Suppressor macrophage (primary cell): ENCODE results near the gene MRPL44.

Source experiments
- DNase-seq, 4 experiments: peaks; one replicate each; pipeline ENCODE4 v3.0.0-alpha.2; 2020 to 2022

MRPL44 gene

GRCh38 chr2:223936862-223937326 is 20.4 kb upstream of the MRPL44 start:
- no peak for DNase-seq

- DNase-seq = no peak
Measured at GRCh38 chr2:223937535-223937934, 19.7 kb upstream of the MRPL44 start.

GRCh38 chr2:223939438-223939837 is 17.8 kb upstream of the MRPL44 start:
- peak; percentile 55 to 87 (median 73) for DNase-seq

GRCh38 chr2:223941579-223942277 is 15.5 kb upstream of the MRPL44 start:
- DNase-seq = no peak

- no peak for DNase-seq
Measured at GRCh38 chr2:223943135-223943534, 14.1 kb upstream of the MRPL44 start.

GRCh38 chr2:223943561-223944008 is 13.7 kb upstream of the MRPL44 start:
- DNase-seq = peak; percentile 66 to 82 (median 78)

GRCh38 chr2:223944166-223944702 is 13.0 kb upstream of the MRPL44 start:
- peak; percentile 11 to 52 (median 33) for DNase-seq

GRCh38 chr2:223944703-223945531 is 12.3 kb upstream of the MRPL44 start, which contains the start of gene WDFY1:
Gene WDFY1 (minus strand): TSS chr2:223945335. CDS start chr2:223945284, 51 bp downstream.
- peak; percentile 91 to 97 (median 94) for DNase-seq

- DNase-seq = no peak
Measured at GRCh38 chr2:223945755-223946154, 11.5 kb upstream of the MRPL44 start.

- no peak for DNase-seq
Measured at GRCh38 chr2:223947711-223948205, 9.5 kb upstream of the MRPL44 start.

GRCh38 chr2:223949241-223949840 is 7.9 kb upstream of the MRPL44 start:
- no peak for DNase-seq

GRCh38 chr2:223950448-223951347 is 6.6 kb upstream of the MRPL44 start:
- no peak for DNase-seq

GRCh38 chr2:223952280-223952968 is 4.8 kb upstream of the MRPL44 start:
- DNase-seq = no peak

GRCh38 chr2:223954401-223954800 is 2.9 kb upstream of the MRPL44 start:
- peak; percentile 28 to 66 (median 45) for DNase-seq

- DNase-seq = peak in 1 of 4 experiments; percentile 11
Measured at GRCh38 chr2:223956300-223956699, 963 bp upstream of the MRPL44 start.

GRCh38 chr2:223959688-223960087 is 2.4 kb downstream of the MRPL44 start:
- DNase-seq = peak; percentile 40 to 62 (median 58)

GRCh38 chr2:223967981-223968380 is 10.7 kb downstream of the MRPL44 start:
- DNase-seq = no peak

- no peak for DNase-seq
Measured at GRCh38 chr2:223969315-223969714, 12.1 kb downstream of the MRPL44 start.

- DNase-seq = peak; percentile 68 to 92 (median 78)
Measured at GRCh38 chr2:223969856-223970255, 12.6 kb downstream of the MRPL44 start.

GRCh38 chr2:223970343-223971128 is 13.3 kb downstream of the MRPL44 start:
- DNase-seq = peak; percentile 69 to 87 (median 76)
